NCI-H128 (cell line): Measurements from ENCODE around the gene SIGLECL1.

Experiments used
- DNase-seq: peaks from one replicate; lab custom pipeline; 2025; ENCODE audit not compliant: unreplicated experiment; lab: John Stamatoyannopoulos, UW

The SIGLECL1 gene

DNA sequence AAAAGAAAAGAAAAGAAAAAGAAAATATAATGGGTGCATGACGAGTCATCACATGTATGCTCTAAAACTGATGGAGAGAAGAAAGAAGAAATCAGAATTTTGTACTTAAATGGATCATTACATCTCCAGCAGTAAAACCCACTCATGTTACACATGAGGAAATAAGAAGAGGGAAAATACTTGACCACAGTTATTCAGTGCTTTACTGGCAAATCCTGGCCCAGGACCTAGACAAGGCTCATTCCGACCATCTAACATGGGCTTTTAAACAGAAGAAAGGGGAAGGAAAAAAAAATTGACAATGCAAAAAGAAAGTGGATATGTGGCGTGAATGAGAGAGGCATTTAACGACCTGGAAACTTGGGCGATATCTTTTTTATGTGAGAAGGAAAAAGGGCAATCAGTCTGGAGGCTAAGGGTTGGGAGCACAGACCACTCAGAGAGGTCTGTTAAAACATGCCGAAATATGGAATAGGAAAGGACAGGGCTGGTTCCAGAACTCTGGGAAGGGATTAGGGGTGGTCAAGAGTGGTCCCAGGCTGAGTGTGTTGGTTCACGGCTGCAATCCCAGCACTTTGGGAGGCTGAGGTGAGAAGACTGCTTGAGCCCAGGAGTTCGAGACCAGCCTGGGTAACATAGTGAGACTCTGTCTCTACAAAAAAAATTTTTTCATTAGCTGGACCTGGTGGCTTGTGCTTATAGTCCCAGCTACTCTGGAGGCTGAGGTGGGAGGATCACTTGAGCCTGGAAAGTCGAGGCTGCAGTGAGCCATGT, 1.6 kb downstream of the SIGLECL1 start:
- DNase-seq = no peak

DNA sequence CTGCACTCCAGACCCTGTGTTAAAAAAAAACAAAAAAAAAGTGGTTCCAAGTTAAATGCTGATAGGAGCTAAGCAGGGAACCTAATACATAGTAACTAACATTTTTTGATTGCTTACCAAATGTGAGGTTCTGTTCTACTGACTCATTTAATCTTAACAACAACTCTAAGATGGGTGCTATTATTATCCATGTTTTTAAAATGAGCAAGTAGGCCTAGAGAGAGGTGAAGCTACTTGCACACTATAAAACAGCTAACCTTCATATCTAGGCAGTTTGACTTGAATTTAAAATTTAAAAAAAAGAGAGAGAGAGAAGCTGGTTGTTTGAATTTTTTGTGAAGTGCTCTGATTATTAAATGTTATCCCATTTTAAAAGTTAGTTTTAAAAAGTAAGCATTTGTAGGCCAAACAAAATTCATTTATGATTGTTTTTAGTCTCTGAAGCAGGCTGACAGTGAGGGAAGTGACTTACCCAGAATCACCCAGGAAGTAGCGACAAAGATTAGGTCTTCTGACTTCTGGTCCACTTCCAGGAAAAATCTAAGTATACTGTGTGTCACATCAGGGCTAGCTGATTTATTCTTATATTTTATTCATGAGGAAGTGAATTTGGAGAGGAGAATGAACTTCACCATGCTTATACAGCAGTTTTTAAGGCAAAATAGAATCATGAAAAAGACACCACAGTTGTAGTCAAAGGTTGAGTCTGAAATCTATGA, 2.4 kb downstream of the SIGLECL1 start:
- DNase-seq = no peak

DNA sequence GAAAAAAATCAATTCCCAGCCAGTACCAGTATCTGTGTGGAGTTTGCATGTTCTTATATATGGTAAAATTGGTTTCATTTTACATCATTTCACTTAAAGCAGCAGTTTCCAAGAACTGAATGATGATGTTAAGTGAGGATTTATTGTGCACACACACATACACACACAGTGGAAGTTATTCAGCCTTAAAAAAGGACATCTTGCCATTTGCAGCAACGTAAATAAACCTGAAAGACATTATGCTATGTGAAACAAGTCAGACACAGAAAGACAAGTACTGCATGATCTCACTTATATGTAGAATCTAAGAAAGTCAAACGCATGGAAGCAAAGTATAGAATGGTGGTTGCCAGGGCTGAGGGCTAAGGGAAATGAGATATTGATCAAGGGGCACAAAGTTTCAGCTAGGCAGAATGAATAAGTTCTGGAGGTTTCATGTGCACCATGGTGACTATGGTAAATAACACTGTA, 5.3 kb downstream of the SIGLECL1 start:
- DNase-seq = no peak

DNA sequence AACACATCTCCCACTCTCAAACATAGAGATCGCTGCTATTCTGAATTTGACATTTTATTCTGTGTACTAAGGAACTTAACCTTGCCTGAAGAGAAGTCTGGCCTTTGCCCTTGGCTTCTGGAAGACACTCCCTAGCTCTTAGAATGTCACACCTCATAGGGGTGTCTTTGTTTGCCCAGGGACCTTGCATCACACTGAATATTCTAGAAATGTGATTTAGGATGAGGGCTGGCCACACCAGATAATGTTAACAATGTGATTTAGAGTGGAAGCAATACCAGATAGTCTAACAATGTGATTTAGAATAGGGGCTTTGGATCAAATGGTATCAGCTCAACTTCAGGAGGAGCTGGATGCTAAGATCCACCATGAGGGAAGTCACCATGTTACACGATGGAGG, 6.6 kb downstream of the SIGLECL1 start:
- DNase-seq = no peak

DNA sequence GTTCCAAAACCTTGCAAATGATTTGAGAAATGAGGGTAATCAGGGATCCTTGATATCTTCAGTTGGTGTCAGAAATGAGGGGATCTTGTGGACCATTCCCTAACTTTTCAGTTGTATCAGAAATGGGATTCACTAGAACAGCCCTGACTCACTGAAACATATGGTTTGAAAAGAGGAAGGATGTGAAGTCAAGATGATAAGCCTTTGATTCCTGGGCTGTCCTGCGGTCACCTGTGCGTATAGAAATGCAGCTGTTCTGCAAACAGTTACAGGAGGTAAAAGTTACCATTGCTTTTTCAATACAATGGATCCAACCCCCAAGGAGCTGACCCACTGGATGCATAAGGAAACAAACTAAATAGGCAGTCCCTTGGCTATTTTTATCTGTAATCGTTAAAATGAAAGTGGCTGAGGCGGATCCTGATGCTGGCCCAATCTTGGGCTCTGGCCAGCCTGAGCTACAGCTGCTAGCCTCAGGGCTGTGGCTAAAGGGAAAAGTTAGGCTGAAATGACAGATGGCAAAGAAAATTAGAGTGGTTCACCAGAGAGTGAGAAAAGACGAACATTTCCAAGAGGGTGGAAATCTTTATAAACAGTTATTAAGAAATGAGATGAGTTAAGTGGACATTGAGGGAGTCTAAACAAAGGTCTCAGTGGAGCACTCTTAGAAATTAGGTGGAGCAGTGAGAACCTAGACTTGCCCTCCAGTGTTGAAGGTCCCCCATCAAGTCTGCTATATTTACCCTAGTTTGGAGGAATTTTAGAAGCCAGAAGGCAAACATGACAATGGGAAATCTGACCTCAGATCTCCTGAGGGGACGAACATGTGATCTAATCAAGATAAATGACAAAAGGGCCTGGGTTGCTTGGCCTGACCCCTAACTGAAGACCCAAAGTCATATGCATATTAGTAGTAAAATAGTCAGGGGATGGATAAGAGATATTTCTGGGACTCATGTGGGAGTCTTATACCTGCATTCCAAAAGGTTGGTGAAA, 7.6 kb downstream of the SIGLECL1 start:
- DNase-seq = no peak

DNA sequence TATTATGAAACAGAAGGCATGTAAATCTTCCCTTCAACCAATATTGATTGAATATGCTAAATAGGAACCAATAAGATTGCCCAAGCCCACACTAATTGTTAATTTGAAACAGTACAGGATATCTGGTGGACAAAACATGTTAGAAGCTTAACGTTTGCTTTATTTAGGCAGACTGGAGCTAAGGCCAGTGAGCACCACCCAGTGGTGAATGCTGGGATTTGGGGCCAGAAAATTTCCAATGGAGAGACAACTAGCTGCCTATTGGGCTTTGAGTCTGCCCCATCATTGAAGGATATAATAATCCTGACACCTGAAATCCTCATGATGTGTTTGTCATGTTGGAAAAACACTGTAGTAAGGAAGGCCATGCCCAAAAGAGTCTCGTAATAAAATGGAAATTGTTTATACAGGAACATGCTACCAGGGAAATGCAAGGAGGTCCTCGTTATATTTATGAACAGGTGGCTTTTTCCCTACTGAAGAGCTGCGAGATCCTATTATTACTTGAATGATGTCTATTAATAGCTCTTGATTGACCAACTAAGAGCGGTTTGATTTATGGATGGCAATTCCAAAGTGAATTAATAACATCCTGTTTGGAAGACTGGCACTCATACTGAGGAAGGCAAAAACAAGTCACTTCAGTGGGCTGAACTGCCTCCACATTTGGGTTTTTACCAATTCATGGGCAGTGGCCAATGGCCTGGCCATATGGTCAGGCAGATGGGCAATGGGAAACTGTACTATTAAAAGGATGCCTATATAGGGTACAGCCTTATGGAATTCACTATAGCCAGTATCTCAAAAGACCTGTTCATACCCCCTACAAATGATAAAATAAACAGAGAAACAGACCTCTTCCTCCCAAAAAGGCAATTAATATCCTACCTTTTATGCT, 8.7 kb downstream of the SIGLECL1 start:
- DNase-seq = no peak

DNA sequence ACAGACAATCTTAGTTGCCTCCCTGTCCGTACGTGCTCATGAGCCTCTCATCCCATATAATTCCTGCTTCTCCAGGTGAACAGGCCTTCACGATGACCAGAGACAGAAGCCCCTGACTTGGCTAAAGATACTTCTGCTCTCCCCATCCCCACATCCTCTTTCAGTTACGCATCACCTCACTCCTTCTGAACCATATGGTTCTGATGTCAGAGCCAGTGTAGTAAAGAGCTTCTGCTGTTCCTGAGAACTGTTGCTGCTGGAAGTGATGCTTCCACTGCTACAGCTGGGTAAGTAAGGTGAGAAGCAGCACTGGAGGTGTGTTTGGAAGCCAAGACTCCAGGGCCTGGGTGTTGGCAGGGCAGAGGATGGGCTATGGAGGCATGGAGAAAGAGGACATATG, 12.9 kb downstream of the SIGLECL1 start:
- DNase-seq = no peak

DNA sequence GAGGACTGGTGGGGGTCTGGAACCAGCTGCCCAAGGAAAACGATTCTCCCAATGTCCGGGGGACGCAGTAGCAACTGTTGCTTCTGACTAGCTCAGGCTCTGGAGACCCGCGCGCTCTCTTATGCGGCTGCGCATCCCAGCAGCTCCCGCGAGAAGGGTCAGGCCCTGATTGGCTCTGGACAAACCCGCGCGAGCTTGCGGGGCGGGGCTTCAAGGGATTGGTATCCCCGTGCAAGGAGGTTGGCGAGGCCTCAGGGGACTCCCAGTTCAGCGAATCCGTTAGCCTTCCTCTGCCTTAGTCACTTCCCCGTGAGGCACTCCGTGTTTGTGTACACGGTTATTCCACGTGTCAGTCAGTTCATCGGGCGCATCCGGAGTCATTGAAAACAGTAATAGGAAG, 20.2 kb downstream of the SIGLECL1 start:
- no peak for DNase-seq

DNA sequence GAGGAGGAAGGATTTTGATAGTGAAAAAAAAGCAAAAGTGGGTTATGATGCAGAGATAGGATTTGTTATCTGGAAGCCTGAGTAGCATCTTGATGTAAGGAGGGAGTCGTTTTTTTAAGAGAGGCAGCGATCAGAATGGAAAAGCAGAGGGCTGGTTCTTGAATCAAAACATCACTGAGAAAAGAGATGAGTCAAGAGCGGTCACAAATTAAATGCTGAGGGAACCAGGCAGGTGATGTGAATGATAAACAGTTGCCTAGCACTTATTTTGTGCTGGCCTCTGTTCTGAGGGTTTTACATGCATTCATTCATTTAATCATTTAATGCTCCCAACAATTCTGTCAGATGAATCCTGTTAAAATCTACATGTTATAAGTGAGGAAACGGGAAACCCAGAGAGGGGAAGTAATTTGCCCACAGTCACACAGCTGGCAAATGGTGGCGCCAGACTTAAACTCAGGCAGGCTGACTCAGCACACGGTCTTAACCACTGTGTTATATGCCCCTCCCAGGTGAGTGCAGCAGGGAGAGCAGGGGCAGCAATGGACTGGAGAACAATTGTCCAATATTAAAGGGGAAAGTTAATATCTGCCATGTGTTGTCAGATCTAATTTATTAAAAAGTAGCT, 21.4 kb downstream of the SIGLECL1 start:
- DNase-seq = no peak

DNA sequence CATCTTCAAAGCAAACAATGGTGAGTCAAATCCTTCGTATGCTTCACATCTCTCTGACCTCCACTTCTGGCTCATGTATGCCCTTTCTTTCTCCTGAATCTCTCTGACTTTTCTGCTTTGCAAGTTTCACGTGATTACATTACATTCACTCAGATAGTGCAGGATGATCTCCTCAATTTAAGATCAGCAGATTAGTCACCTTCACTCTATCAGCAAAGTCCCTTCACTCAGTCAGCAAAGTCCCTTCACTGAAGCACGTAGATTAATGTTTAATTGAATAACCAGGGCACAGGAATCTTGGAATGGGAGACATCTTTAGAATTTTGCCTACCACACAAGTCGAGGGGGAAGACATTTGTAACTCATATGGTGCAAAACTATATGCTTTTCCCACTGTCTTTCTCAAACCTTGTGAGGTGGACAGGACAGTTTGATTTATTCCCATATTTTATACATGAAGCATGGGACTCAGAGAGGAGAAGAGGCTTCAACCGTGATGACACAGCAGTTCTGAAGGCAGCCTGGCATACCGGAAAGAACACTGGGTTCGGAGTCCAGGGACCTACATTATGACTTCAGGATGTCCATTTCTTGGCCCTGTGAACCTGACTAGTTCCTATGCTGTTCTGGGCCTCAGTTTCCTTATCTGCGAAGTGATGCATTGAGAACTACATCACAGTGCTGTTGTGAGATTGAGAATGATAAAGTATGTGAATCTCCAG, 23.3 kb downstream of the SIGLECL1 start:
- no peak for DNase-seq

DNA sequence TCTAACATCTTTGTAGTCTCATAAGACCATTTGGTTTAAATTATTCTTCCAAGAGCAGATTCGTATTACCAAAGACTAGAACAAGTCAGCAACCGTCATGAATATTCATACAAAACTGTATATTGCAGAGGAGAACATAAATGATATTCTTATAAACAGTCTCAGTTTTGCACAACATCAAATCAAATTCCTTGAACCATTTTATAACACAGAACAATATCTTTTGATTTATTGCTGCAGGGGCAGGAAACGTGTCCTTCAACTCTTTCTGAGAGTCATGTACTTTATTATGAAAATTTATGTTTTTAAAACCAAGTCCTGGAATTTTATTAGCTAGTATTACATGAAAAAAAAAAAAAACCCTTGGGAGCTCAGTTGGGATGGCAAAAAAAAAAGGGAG, 26.2 kb downstream of the SIGLECL1 start:
- no peak for DNase-seq

DNA sequence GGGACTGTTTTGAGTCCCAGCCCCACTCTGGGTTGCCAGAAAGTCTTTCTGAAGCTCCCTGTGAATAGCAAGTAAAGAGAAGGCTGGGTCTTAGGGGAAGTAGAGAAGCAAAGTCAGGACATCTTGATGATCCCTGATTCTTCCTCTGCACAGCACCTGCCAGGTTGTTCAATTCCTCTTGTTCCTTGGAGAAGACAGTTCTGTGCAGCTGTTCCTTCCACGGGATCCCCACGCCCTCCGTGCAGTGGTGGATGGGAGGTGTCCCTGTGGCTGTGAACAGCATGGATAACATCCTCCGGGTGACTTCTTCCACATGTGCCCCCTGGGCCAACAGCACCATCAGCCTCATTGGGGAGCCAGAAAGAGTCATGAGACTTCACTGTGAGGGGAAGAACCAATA, 31.5 kb downstream of the SIGLECL1 start:
- DNase-seq = no peak

DNA sequence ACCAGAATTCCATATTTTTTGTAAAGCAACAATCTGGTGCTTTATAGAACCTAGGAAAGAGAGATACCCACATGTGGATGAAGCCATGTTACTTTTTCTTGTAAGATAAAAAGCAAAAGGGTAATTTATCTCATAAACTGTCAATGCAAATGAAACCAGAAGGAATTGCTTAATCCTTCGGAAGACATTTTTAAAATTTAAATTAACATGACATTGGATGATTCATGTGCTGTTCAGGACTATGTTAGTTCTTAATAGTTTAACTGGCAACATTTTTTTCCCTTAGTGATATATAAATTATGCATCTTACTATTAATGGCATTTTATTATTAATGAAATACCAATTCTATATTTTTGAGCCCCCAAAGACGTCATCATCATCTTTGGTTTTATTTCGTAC, 34.8 kb downstream of the SIGLECL1 start:
- no peak for DNase-seq

DNA sequence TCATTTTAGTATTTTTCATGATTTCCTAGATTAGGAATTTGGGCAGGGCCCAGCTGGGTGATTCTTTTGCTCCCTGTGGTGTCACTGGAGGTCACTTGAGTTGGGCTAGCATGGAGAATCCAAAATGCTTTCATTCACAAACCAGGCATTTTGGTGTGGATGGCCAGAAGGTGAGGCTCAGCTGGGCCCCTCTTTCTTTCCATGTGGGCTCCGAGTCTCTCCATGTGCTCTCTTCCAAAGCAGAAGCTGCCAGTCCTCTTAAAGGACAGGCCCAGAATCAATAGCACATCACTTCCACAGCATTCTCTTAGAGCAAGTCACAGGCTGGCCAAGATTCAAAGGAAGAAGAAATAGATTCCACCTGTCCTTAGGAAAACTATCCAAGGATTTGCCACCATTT, 38.8 kb downstream of the SIGLECL1 start:
- no peak for DNase-seq

DNA sequence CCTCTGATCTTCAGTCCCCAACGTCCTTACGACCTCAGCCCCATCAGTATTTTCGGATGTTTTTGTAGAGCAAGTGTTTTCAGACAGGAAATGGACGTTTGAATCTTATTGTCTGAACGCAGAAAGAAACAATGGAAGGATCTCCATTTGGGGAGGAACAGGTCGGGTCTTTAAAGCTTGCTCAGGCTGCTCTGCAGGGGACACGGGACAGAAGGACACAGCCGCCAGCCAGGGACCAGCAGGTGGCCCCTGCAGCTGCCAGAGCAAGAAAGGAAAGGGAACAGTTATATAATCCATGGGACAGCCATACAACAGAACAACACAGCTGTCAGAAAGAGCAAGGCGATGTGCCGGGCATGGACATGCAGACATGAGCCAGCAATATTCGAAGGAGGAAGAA, 42.1 kb downstream of the SIGLECL1 start:
- no peak for DNase-seq

DNA sequence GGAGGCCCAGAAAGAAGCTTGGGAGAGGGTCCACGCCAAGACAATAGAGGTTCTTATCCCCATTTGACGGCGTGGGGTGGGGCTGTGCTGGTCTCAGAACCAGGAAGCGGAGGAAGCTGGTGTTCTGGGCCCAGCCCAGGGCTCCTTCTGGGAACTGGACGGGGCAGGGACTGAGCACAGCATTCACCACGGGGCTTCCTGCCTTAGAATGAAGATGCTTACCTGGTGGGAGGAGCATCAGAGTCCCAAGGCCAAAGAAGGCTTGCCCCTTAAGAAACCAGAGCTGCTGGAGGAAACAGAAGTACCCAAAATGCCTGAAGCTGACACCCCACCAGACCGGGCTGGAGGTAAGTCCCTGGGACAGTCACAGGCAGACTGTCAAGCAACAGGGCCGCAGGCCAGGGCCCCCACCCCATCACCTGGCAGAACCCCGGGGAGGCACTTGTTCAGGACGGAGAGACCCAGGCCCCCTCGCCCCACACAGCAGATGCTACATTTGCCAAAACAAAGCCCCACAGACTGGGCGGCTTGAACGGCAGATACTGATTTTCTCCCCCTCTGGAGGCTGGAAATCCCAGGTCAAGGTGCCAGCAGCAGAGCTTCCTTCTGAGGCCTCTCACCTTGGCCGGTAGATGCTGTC, 42.8 kb downstream of the SIGLECL1 start:
- DNase-seq = no peak

DNA sequence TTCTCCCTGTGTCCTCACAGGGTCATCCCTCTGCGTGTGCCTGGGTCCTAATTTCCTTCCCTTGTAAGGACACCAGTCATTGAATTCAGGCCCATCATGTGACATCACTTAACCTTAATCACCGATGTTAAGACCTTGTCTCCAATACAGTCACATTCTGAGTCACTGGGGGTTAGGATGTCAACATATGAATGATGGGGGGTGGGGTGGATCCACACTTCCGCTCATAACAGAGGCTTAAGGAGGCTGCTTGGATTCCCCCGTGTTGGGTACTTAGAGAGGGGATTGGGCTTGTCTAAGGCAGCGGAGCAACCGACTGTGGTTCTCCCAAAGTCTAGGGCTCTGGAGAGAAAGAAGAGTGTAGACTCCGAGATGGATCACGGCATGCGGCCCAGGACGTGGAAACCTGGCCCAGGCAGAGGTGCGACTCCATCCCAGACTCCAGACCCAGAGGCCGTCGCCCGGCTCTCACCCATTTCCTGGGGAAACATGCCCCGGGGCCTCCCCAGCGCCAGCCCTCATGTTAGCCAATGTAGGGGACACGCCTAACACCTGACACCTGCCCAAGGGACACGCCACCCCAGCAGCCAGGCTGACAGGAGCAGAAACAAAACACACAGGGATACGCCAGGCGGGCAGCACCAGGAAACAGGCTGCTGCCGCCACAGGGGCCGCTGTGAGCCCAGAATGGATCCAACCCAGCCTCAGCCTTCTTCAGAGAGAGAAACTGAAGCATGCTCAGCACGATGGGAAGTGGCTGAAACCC, 43.5 kb downstream of the SIGLECL1 start:
- DNase-seq = no peak

DNA sequence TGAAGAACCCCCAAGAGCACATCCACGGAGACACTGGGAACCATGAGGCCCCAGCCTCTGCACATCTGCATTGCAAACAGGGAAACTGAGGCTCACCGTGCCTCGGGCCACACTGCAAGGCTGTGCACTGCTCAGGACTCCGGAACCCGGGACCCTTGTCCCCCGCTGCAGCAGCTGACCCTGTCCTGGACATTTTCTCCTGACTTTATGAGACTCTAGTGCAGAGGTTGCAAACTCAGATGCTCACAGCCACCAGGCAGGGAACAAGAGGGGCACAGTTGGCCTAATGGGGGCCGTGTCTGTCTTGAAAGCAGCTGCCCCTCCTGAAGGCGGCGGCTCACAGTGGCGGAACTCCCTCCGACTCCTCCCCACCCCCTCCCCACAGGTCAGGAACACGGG, 44.1 kb downstream of the SIGLECL1 start:
- DNase-seq = no peak
